Uterus (tissue), 4 donors: ENCODE results near the gene SKI. TPM values are rescaled to one million over a fixed set of nuclear protein-coding genes. Genes with fewer than 3 reads are reported as not detected.
A peak's percentile ranks its signal among the peaks of the same experiment; 100 is the strongest.

Experiments used
- DNase-seq, 2 donors: peaks; one replicate each; pipeline ENCODE4 v3.0.0-alpha.2; 2019 to 2020
- H3K27ac ChIP-seq, 2 donors: fragments of 200-600 bp; sonication (generic); 1 replicate in 1 of 2; 2 replicates in 1 of 2; pipeline ENCODE4 v1.5.1; 2016 to 2018
- H3K27me3 ChIP-seq, 2 donors: fragments of 200-600 bp; sonication (generic); one replicate each; pipeline ENCODE4 v1.5.1; 2018 to 2019; ENCODE audit warnings: control low read depth in 1 of 2
- H3K36me3 ChIP-seq, 2 donors: fragments of 200-600 bp; sonication (generic); one replicate each; pipeline ENCODE4 v1.5.1; 2019; ENCODE audit warnings: control low read depth in 1 of 2
- H3K4me1 ChIP-seq, 2 donors: fragments of 200-600 bp; sonication (generic); one replicate each; pipeline ENCODE4 v1.5.1; 2018 to 2019; ENCODE audit warnings: control low read depth in 1 of 2
- H3K4me3 ChIP-seq, 2 donors: fragments of 200-600 bp; sonication (generic); 1 replicate in 1 of 2; 2 replicates in 1 of 2; pipeline ENCODE4 v1.5.1; 2018 to 2019; ENCODE audit warnings: mild to moderate bottlenecking in 1 of 2
- H3K9me3 ChIP-seq, 2 donors: fragments of 200-600 bp; sonication (generic); one replicate each; pipeline ENCODE4 v1.5.1; 2019; ENCODE audit warnings: control low read depth in 1 of 2
- CTCF ChIP-seq, 4 experiments: fragments of 200-600 bp in 2 of 4; fragments of 450-650 bp in 2 of 4; sonication (generic) in 2 of 4; IDR thresholded peaks; one replicate each; pipeline ENCODE4 v1.5.1; 2016 to 2019; ENCODE audit warnings: antibody characterized with exemption in 4 of 4, mild to moderate bottlenecking in 2 of 4, moderate library complexity in 1 of 4
- POLR2A ChIP-seq, 2 donors: fragments of 450-650 bp; IDR thresholded peaks; one replicate each; pipeline ENCODE4 v1.6.1; 2016; ENCODE audit warnings: antibody characterized with exemption in 2 of 2, mild to moderate bottlenecking in 1 of 2, moderate library complexity in 1 of 2
- intact Hi-C: fragments of 100-400 bp; cut with DNase I; formaldehyde crosslinking; loops from one replicate; pipeline ENCODE4 v1.15.1; 2023; ENCODE audit warnings: low total_unique reads
- total RNA-seq, 4 donors: library from RNA; depleted of rRNA in 3 of 4; stranded (reverse); fragments of >200 nt in 3 of 4; gene quantifications; one replicate each; pipeline versions ENCODE4 v1.1.0 to v1.2.4, GENCODE V29; 2014 to 2023
- donor health status: DM: yes; HTN: yes; CAD: no.

The SKI gene
- total RNA-seq, 4 donors from 2014 or later = 22.8 to 148 (median 34.9) TPM

DNA sequence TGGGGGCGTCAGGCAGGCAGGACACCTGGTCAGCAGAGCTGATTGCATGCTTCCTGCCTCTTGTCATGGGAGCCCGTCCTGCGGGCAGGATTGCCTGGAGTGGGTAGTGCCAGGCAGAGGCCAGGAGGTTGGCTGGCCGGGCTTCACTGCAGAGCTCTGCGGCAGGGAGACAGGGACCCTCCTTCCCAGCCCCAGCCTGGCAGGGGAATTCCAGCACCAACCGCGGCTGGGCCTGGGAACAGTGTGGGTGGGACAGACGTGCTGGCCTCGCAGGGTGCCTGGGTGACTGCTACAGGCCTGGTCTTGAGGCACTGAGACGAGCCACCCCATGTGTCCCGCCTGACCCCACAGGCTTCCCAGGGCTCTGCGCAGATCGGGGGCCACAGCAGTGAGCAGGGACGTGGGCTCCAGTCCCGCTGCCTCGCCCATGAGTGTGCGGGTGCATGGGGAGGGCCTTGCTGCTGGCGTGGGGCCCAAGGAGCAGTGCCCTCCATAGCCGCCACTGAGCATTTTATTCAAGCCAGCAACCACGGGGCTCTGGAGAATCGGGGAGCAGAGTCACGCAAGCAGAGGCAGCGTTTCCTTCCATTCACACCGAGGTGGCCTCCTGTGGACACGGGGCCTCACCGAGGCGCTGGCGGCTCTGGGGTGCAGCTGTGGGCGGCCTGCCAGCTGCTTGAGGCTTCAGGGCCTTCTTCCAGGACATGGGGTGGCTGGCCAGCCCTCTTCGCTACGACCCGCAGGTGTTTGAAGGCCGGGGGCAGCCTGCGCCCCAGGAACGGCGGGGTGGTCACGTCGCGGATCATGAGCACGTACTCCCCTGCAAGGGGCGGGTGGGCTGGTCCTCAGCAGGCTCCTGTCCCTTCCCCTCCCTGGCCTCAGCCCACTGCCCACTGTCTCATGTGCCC lies 92.9 kb downstream of the SKI start:
- intact Hi-C loops = no loop called here
- H3K36me3 ChIP-seq = no peaks in the 10 kb centered on the region
- no peaks in the 10 kb centered on the region for H3K27me3 ChIP-seq
- no peak for DNase-seq
- TF ChIP-seq CTCF (IDR thresholded peaks at IDR 0.05) = no peak
- TF ChIP-seq POLR2A (IDR thresholded peaks at IDR 0.05) = no peak
- peaks cover 7 to 25% of the 10 kb centered on the region in 2 donors for H3K4me1 ChIP-seq
- no peak overlapping the region for H3K4me3 ChIP-seq
- H3K27ac ChIP-seq = peak overlapping the region; percentile 86 to 93
- no peaks in the 10 kb centered on the region for H3K9me3 ChIP-seq

- intact Hi-C loops = no loop called here
- Histone ChIP-seq H3K9me3 (no peaks in the 10 kb centered on the region), H3K27me3 (no peaks in the 10 kb centered on the region), H3K4me3 (peak overlapping the region in 1 of 2 donors; percentile 8), H3K4me1 (peaks cover 7 to 25% of the 10 kb centered on the region in 2 donors), H3K27ac (peak overlapping the region; percentile 86 to 93), H3K36me3 (no peaks in the 10 kb centered on the region)
- DNase-seq = peak; percentile 82 to 90
- TF ChIP-seq POLR2A (IDR thresholded peaks at IDR 0.05) (no peak), CTCF (IDR thresholded peaks at IDR 0.05) (peak in 3 of 4 experiments; percentile 9 to 17 (median 16))
These were observed 94.0 kb downstream of the SKI start for GRCh38 chr1:2322065-2322571.

- Histone ChIP-seq H3K36me3 (no peaks in the 10 kb centered on the region), H3K27ac (peak overlapping the region; percentile 86 to 93), H3K9me3 (no peaks in the 10 kb centered on the region), H3K27me3 (no peaks in the 10 kb centered on the region), H3K4me1 (peaks cover 7 to 25% of the 10 kb centered on the region in 2 donors), H3K4me3 (peak overlapping the region in 1 of 2 donors; percentile 8)
- TF ChIP-seq CTCF (IDR thresholded peaks at IDR 0.05) (no peak), POLR2A (IDR thresholded peaks at IDR 0.05) (no peak)
- peak; percentile 47 to 67 for DNase-seq
- intact Hi-C loops = no loop called here
These were observed 94.6 kb downstream of the SKI start for GRCh38 chr1:2322581-2323211.

DNA sequence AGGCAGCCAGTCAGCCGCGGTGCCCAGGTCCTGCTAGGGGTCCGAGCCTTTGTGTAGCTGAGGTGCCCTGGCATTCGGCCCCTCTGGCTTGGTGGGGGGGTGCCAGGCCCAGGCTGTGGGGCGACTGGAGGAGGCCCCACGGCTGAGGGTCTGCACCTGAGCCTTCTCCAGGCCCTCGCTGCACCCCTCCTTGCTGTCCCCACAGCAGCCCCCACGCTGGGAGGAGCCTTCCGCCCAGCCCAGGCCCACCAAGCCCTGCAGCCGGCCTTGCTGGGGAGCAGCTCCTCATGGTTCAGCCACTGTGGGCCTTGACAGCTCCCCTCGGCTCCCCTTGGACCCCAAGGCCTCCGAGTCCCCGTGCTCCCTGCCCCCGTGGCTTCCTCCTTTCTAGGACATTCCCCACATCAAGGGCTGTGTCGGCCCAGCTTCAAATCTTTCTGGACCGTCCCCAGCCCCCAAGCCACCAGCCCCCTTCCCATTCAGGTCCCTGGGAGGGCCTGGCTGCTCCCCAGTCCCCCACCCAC lies 95.4 kb downstream of the SKI start:
- H3K9me3 ChIP-seq = no peaks in the 10 kb centered on the region
- H3K4me1 ChIP-seq = peaks cover 7 to 25% of the 10 kb centered on the region in 2 donors
- no peak overlapping the region for H3K4me3 ChIP-seq
- intact Hi-C loops = no loop called here
- no peak for TF ChIP-seq CTCF (IDR thresholded peaks at IDR 0.05)
- TF ChIP-seq POLR2A (IDR thresholded peaks at IDR 0.05) = no peak
- no peaks in the 10 kb centered on the region for H3K36me3 ChIP-seq
- H3K27me3 ChIP-seq = no peaks in the 10 kb centered on the region
- no peak for DNase-seq
- peak overlapping the region; percentile 86 to 93 for H3K27ac ChIP-seq
